HCT116 (cell line): ENCODE results near the gene VAV2. TPM values are rescaled to one million over a fixed set of nuclear protein-coding genes. Genes with fewer than 3 reads are reported as not detected.

Experiments used
- ATAC-seq: fragments of 200-7000 bp; cut with Tn5 transposase; 2 replicates; pipeline ENCODE4 v1.9.1; 2020; ENCODE audit warnings: mild to moderate bottlenecking, moderate library complexity
- BruUV-seq: library from RNA; stranded (reverse); fragments of 400-500 nt; replicated peaks from 2 replicates; lab custom pipeline; 2021; lab: Mats Ljungman, UMichigan
- CTCF ChIA-PET: fragments of 300-600 bp; sonication (Branson Sonifier 250); formaldehyde crosslinking; loops from one replicate; lab custom pipeline; 2021; ENCODE audit warnings: antibody characterized with exemption; lab: Charles Lee
- POLR2A ChIA-PET: fragments of 300-600, 350-600 bp; sonication (Branson Sonifier 250); formaldehyde crosslinking; loops from one replicate; lab custom pipeline; 2021; ENCODE audit warnings: antibody characterized with exemption; lab: Charles Lee
- RAD21 ChIA-PET, 2 experiments: fragments of 300-600 bp; sonication (Branson Sonifier 250); formaldehyde crosslinking; loops; one replicate each; lab custom pipeline; 2023; ENCODE audit warnings: low total read pairs in 2 of 2; ENCODE audit not compliant: uncharacterized antibody in 2 of 2, unreplicated experiment in 2 of 2, low non-redundant PET in 1 of 2; lab: Charles Lee
- DNase-seq: peaks from one replicate; pipeline ENCODE4 v3.0.0-alpha.2; 2010; ENCODE audit warnings: low read depth, low spot score
- H2AFZ ChIP-seq: fragments of 200-600 bp; shearing (Covaris generic), sonication (generic); 2 replicates; pipeline ENCODE4 v1.6.1; 2017; ENCODE audit warnings: low read depth, mixed run types, mixed read lengths, antibody characterized with exemption, low read length; ENCODE audit not compliant: poor library complexity, severe bottlenecking
- H3K27ac ChIP-seq: 2 replicates; pipeline ENCODE4 v1.5.1; 2012; ENCODE audit warnings: low read depth, low read length
- H3K27me3 ChIP-seq: fragments of 200-600 bp; sonication (generic); 2 replicates; pipeline ENCODE4 v1.6.1; 2016; ENCODE audit warnings: mixed run types, low read length, mixed read lengths; ENCODE audit not compliant: insufficient read depth
- H3K36me3 ChIP-seq, 2 experiments: fragments of 200-500 bp in 1 of 2; fragments of 200-600 bp in 1 of 2; sonication (Bioruptor generic) in 1 of 2; sonication (generic) in 1 of 2; 2 replicates each; pipeline versions ENCODE4 v1.5.1 to v1.6.1; 2014 to 2016; ENCODE audit warnings: low read length in 2 of 2, inconsistent platforms in 1 of 2, mixed read lengths in 1 of 2, mixed run types in 1 of 2; ENCODE audit not compliant: insufficient read depth in 2 of 2, control insufficient read depth in 1 of 2
- H3K4me1 ChIP-seq, 2 experiments: fragments of 200-600 bp in 1 of 2; sonication (generic) in 1 of 2; 2 replicates each; pipeline versions ENCODE4 v1.5.1 to v1.6.1; 2012 to 2017; ENCODE audit warnings: low read length in 2 of 2, inconsistent platforms in 1 of 2, mild to moderate bottlenecking in 1 of 2, mixed read lengths in 1 of 2, mixed run types in 1 of 2, moderate library complexity in 1 of 2; ENCODE audit not compliant: insufficient read depth in 2 of 2, control insufficient read depth in 1 of 2
- H3K4me2 ChIP-seq: fragments of 200-600 bp; sonication (generic); 2 replicates; pipeline ENCODE4 v1.6.1; 2017; ENCODE audit warnings: mixed run types, low read length, mixed read lengths
- H3K4me3 ChIP-seq, 2 experiments: fragments of 200-600 bp in 1 of 2; sonication (generic) in 1 of 2; replicated peaks in 1 of 2; 2 replicates each; pipeline ENCODE4 v1.5.1; 2011 to 2016; ENCODE audit warnings: low read length in 2 of 2, control low read depth in 1 of 2, low read depth in 1 of 2, mild to moderate bottlenecking in 1 of 2, mixed read lengths in 1 of 2, mixed run types in 1 of 2
- H3K79me2 ChIP-seq: fragments of 200-600 bp; sonication (generic); 2 replicates; pipeline ENCODE4 v1.6.1; 2017; ENCODE audit warnings: mild to moderate bottlenecking, mixed run types, low read length, moderate library complexity, mixed read lengths; ENCODE audit not compliant: insufficient read depth
- H3K9ac ChIP-seq: fragments of 200-600 bp; sonication (generic); 2 replicates; pipeline ENCODE4 v1.6.1; 2016; ENCODE audit warnings: low read length, mixed read lengths
- H3K9me2 ChIP-seq: fragments of 200-600 bp; sonication (generic), shearing (Covaris generic); 2 replicates; pipeline ENCODE4 v1.6.1; 2017; ENCODE audit warnings: mixed run types, mild to moderate bottlenecking, moderate library complexity; ENCODE audit not compliant: insufficient read depth
- H3K9me3 ChIP-seq, 2 experiments: fragments of 200-500 bp in 1 of 2; fragments of 200-600 bp in 1 of 2; sonication (Bioruptor generic) in 1 of 2; sonication (generic) in 1 of 2; 2 replicates each; pipeline ENCODE4 v1.6.1; 2014 to 2017; ENCODE audit warnings: low read length in 2 of 2, mixed read lengths in 2 of 2, inconsistent platforms in 1 of 2, low read depth in 1 of 2, mild to moderate bottlenecking in 1 of 2, mixed run types in 1 of 2, moderate library complexity in 1 of 2; ENCODE audit not compliant: control insufficient read depth in 1 of 2, insufficient read depth in 1 of 2
- H4K20me1 ChIP-seq: fragments of 200-600 bp; sonication (generic), shearing (Covaris generic); 2 replicates; pipeline ENCODE4 v1.6.1; 2017; ENCODE audit warnings: mixed run types, mild to moderate bottlenecking, moderate library complexity; ENCODE audit not compliant: insufficient read depth
- CEBPB ChIP-seq: IDR thresholded peaks from 2 replicates; pipeline ENCODE4 v1.6.1; 2012; ENCODE audit warnings: low read depth
- intact Hi-C: fragments of 100-400 bp; cut with micrococcal nuclease; formaldehyde crosslinking; loops from 2 replicates; pipeline ENCODE4 v1.10.0; 2022
- total RNA-seq: library from RNA; stranded (reverse); gene quantifications from one replicate; pipeline ENCODE4 v1.2.1, GENCODE V29; 2021; ENCODE audit not compliant: unreplicated experiment
- TF ChIP-seq, protein P1 (sequence below), 3 experiments: fragments of 200-600 bp in 1 of 3; sonication (generic) in 1 of 3; IDR thresholded peaks in 2 of 3; conservative IDR thresholded peaks in 1 of 3; 2 replicates each; pipeline ENCODE4 v1.5.1; 2012 to 2017; ENCODE audit warnings: low read depth in 2 of 3, low read length in 2 of 3, antibody characterized with exemption in 1 of 3, borderline replicate concordance in 1 of 3, control low read depth in 1 of 3, mild to moderate bottlenecking in 1 of 3, mixed read lengths in 1 of 3, mixed run types in 1 of 3, moderate library complexity in 1 of 3; ENCODE audit not compliant: insufficient read depth in 1 of 3

VAV2 gene
- total RNA-seq, 1 experiment from 2014 or later = 33.2 TPM

- POLR2A ChIA-PET = no interaction called here
- intact Hi-C loops = loop anchor here (1.0 to 10.0 kb wide), 3 partner anchors 104 to 640 kb away; partner anchors contain the start of genes SURF1 and SURF2
- no peak overlapping the region for H3K4me3 ChIP-seq
These were observed 3.1 kb upstream of the VAV2 start for GRCh38 chr9:133995012-133995896.

More at GRCh38 chr9:133995012-133995896, 3.1 kb upstream of the VAV2 start:
- ATAC-seq (peak; percentile 23), DNase-seq (peak; percentile 37)
- peak overlapping the region; percentile 18; the same call in 1 of the 2 replicates for H3K4me2 ChIP-seq
- H3K79me2 ChIP-seq = peaks cover 13% of the 10 kb centered on the region
- TF ChIP-seq, protein P1, sequence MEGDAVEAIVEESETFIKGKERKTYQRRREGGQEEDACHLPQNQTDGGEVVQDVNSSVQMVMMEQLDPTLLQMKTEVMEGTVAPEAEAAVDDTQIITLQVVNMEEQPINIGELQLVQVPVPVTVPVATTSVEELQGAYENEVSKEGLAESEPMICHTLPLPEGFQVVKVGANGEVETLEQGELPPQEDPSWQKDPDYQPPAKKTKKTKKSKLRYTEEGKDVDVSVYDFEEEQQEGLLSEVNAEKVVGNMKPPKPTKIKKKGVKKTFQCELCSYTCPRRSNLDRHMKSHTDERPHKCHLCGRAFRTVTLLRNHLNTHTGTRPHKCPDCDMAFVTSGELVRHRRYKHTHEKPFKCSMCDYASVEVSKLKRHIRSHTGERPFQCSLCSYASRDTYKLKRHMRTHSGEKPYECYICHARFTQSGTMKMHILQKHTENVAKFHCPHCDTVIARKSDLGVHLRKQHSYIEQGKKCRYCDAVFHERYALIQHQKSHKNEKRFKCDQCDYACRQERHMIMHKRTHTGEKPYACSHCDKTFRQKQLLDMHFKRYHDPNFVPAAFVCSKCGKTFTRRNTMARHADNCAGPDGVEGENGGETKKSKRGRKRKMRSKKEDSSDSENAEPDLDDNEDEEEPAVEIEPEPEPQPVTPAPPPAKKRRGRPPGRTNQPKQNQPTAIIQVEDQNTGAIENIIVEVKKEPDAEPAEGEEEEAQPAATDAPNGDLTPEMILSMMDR (IDR thresholded peaks at IDR 0.05 in 2 of 3, conservative IDR thresholded peaks at IDR 0.05 in 1 of 3; ENCODE audit: borderline replicate concordance in 1 of 3, insufficient read depth in 1 of 3, low read depth in 2 of 3, low read length in 2 of 3) = peak in 2 of 3 experiments; percentile 65 to 81; a peak in 4 of 6 replicates
- TF ChIP-seq CEBPB = no peak
- H3K9me2 ChIP-seq = no peaks in the 10 kb centered on the region
- H2AFZ ChIP-seq = no peak overlapping the region
- RAD21 ChIA-PET = interaction anchor here (0.6 to 2.6 kb wide), 5 partner anchors 30 to 213 kb away, joined by 3 to 13 read pairs (median 4); partner anchors contain the start of gene BRD3OS (in 1 of the 2)
- CTCF ChIA-PET = interaction anchor here (0.6 to 3.8 kb wide), 15 partner anchors 22 to 268 kb away, joined by 3 to 76 read pairs (median 4); partner anchors contain the start of gene BRD3OS
- H4K20me1 ChIP-seq = no peaks in the 10 kb centered on the region
- H3K27ac ChIP-seq = no peak overlapping the region
- H3K27me3 ChIP-seq = no peaks in the 10 kb centered on the region
- peaks cover 19 to 33% of the 10 kb centered on the region in 2 experiments for H3K4me1 ChIP-seq
- BruUV-seq = no TSS peak
- H3K9me3 ChIP-seq = no peaks in the 10 kb centered on the region
- H3K36me3 ChIP-seq = no peaks in the 10 kb centered on the region
- no peak overlapping the region for H3K9ac ChIP-seq
